ENCODE measurements around the gene LPO.

Gene LPO

GRCh38 chr17:58279016-58279711 lies 40.8 kb downstream of the LPO start:
- no peak for DNase-seq

DNA sequence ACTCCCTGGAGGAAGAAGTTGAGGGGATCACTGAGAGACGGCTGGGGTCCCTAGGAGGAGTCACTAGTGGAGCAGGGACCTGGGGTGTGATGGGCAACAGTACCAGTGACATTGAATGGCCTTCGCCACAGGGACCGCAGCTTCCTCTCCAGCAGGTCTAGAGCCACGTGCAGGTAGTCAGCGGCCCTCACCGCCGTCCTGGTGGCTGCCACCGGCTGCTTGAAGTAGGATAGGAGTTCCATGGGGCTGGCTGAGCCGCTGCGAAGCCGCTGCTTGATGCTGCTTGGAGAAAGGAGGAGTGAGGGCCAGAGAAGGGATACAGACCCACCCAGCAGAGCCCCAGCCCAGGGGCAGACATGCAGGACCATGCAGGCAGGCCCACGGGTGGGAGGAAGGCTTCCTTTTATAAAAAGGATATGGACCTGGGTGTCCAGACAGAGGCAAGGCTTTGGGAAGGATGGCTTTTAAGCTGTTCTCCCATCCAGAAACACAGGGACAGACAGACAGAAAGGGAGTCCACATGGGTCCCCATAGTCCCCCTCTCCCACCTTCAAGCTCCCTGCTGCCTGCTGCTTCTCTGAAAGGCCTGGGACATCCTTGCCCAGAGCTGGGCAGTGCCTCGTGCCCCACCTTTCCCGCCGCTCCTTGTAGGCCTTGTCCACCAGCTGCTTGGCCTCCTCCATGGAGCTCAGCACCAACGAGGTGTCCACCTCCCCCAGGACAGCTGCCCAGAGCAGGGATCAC lies 41.5 kb downstream of the LPO start:
- DNase-seq, result no peak

DNA sequence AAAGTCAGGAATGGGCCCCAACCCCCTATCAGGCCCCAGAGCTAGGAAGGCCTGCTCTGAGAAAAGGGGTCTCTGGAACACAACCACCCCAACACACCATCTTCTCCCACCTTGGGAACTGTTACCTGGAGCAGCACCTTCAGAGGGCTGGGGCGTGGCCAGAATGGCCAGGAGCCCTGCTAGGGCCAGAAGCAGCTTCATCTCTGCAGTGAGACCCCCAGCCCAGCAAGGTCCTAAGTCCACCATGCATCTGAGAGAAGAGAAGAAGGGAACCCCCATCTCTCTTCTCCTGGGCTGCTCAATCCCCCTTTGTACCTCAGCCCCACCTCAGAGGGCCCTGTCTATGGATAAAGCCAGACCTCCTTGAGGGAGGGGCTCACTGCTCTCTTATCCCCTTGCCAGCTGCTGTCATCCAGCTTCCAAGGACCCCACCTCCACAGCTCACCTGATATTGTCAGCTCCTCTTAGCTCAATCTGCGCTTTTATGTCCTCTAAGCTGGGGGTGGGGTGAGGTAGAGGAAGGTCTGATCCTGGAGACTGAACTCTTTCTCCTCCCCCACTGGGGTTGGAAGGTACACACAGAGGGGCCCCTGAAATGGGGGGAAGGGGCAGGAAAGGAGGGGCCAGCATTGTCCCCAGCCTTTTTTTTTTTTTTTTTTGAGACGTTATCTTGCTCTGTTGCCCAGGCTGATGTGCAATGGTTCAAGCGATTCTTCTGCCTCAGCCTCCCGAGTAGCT lies 42.3 kb downstream of the LPO start, which contains the start of gene MPO:
Gene MPO, minus strand, starts transcription at position 456 of the 738 bp plus-strand sequence. Its CDS starts 177 bp downstream, at position 279.
- no peak for DNase-seq

DNA sequence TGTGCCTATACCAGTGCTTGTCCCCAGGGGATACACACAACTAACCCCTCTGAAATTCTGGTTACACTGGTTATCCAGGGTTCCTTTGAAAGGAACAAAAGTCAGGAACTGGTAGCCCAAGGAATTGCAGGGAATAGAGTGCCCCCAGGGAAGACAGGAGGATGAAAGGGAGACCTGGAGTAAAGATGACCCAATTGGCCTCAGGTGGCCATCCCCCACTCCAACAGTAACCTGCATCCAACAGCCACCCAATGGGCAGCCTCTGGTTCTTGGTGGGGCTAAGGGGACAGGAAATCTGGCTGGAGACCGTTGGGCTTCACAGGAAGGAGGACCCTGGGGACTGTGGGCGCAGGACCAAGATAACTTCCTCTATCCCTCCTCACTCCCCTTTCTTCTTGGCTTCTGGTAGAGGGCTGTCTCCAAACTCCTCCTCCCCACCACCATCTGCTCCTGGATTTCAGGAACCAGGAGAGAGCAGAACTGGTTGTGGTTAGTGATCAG lies 43.2 kb downstream of the LPO start:
- DNase-seq, result no peak

GRCh38 chr17:58282442-58282841 lies 44.1 kb downstream of the LPO start:
- no peak for DNase-seq

DNA sequence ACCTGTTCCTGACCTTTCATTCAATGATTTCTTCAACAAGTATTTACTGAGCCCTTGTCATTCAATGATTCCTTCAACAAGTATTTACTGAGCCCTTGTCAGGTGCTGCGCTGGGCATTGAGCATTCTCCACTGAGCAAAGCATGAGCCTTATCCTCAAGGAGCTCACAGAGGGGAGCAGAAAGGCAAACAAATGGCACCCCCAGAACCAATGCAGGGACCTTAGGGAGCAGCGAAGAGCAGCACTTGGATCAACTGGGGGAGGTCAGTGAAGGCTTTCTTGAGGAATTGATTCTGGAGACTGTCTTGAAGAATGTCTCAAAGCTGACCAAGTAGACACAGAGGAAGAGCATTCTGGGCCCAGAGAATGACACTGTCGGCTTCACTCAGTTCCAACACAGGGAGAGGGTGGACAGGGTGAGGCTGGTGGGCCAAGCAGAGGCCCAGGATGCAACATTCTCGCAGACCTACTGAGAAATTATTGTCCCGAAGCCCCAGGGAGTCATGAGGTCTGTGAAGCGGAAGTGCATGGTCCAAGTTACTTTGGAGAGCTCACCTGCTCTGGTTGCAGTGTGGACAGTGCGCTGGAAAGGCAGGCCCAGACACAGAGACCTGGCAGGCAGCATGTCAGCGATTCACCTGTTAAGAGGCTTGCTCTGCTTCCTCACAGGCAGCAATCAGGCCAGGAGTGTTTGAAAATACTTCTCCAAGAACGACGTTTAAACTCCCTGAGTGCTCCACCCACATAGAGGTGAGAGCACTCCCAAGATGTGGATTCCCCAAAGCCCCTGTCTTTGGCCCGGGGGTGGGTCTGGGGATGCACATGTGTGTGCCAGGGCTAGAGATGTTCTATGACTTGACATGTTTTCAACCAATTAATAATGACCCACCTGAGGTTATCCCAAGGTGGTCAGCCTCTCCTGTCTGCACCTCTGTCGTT lies 45.6 kb downstream of the LPO start:
- no peak for DNase-seq

GRCh38 chr17:58284613-58285421 lies 46.4 kb downstream of the LPO start:
- no peak for DNase-seq

GRCh38 chr17:58285422-58285810 lies 47.0 kb downstream of the LPO start:
- no peak for DNase-seq

DNA sequence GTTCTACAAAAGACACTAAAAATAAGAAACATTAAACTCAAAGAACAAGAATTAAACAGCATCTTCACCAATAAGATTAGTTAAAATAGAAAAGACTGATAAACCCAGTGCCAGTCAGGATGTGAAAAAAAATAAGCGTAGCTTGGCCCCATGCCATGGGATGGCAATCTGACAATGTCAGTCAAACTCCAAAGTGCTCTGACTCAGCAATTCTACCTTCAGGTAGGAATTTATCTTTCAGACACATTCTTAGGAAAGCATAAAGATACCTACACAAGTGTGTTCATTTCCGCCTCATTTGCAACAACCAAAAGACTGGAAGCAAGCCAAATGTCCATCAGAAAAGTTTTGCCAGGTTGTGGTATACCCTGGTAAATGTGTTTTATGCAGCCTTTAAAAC lies 51.5 kb downstream of the LPO start:
- no peak for DNase-seq

- DNase-seq, result no peak
These were observed 52.9 kb downstream of the LPO start for GRCh38 chr17:58291246-58291645.

DNA sequence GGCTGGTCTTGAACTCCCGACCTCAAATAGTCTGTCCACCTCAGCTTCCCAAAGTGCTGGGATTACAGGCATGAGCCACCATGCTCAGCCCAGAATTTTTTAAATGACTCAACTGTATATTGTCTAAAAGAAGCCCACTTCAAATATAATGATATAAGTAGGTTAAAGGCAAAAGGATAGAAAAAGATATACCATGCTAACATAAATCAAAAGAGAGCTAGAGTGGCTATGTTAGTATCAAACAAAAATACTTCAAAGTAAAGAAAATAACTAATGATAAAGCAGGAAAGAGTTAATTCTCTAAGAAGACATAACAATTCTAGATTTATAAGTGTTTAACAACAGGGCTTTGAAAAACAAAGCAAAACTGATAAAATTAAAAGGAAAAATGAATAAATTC lies 55.6 kb downstream of the LPO start:
- no peak for DNase-seq

DNA sequence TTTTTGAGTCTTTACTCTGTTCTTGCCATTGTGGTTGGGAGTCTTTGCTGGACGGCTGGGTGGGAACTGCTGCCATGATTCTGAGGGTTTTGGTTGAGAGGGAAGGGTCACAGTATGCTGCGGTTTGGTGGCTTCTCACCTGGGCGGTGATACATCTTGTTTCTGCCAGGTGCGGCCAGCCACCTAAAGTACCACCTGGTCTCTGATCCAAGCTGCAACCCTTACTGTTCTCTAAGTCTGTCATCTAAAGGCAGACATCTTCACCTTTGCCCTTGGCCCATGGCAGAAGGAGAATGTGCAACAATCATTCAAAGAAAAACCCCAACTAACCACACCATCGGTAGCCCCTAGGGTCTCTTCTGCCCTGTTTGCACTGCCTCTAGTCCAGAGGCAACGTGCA lies 62.0 kb downstream of the LPO start:
- DNase-seq, result no peak

GRCh38 chr17:58301504-58302150 lies 63.2 kb downstream of the LPO start:
- DNase-seq, result no peak

- DNase-seq, result no peak
These were observed 64.0 kb downstream of the LPO start for GRCh38 chr17:58302171-58302918.

DNA sequence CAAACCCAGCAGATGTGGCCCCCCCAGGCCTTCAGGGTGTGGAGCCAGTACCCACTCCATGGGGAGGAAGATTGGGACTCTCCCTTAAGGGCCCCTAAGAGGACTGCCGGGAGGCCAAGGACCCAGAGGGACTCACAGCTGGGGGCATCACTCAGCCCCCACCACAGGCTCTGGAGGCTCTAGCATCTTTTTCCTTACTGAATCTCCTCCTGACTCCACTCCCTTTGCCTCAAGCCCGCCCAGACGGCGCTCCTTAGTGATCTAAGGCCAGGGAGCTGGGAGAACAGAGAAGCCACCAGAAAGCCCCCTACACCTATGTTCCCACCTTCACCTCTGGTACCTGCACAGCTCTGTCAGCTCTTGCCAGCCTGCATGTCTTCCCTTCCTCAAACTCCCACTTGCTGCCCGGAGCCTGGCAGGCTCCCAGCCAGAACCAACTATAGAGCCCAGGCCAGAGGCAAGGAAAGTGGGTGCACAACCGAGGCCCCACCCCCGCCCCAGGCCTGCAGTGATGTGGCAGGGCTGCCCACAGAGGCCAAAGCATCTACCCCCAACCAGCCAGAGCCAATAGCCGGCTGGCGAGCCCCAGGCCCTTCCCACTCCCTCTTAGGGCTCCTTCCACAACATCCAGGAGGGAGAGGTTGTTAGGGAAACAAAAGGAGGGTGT lies 64.7 kb downstream of the LPO start:
- DNase-seq, result no peak

- peak; percentile 72 to 78 for DNase-seq
These were observed 65.8 kb downstream of the LPO start for GRCh38 chr17:58303971-58304749.

- DNase-seq, result no peak
These were observed 66.5 kb downstream of the LPO start for GRCh38 chr17:58304750-58305486.

GRCh38 chr17:58305626-58306025 lies 67.2 kb downstream of the LPO start:
- no peak for DNase-seq

Measured in activated T-cell treated with anti-CD3 and anti-CD28 coated beads, Interleukin-2, amount 50 U/mL, for 48 hours (primary cell).